Stimulated activated effector memory CD8-positive, alpha-beta T cell treated with anti-CD3 and anti-CD28 coated beads, Interleukin-12 subunit alpha, Interleukin-12 subunit beta, amount 100 ng/mL, for 72 hours (primary cell): ENCODE data around the gene SLC9A1.

Experiments
- ATAC-seq: fragments of 150-1000 bp; cut with Tn5 transposase; 2 replicates; pipeline ENCODE4 v1.10.0; 2021
- DNase-seq, 2 donors: peaks; one replicate each; pipeline ENCODE4 v3.0.0; 2021 to 2022; ENCODE audit warnings: low spot score in 2 of 2
- H3K27ac Mint-ChIP-seq: one replicate; pipeline ENCODE4 v1.8.0; 2022; ENCODE audit warnings: mild to moderate bottlenecking, mixed read lengths
- H3K36me3 Mint-ChIP-seq: one replicate; pipeline ENCODE4 v1.8.0; 2022; ENCODE audit warnings: mild to moderate bottlenecking, mixed read lengths
- H3K4me1 Mint-ChIP-seq: one replicate; pipeline ENCODE4 v1.8.0; 2022; ENCODE audit warnings: mixed read lengths
- H3K4me3 Mint-ChIP-seq: one replicate; pipeline ENCODE4 v1.8.0; 2022; ENCODE audit warnings: mild to moderate bottlenecking, mixed read lengths
- H3K9me3 Mint-ChIP-seq: one replicate; pipeline ENCODE4 v1.8.0; 2022; ENCODE audit warnings: mixed read lengths

SLC9A1 gene

DNA sequence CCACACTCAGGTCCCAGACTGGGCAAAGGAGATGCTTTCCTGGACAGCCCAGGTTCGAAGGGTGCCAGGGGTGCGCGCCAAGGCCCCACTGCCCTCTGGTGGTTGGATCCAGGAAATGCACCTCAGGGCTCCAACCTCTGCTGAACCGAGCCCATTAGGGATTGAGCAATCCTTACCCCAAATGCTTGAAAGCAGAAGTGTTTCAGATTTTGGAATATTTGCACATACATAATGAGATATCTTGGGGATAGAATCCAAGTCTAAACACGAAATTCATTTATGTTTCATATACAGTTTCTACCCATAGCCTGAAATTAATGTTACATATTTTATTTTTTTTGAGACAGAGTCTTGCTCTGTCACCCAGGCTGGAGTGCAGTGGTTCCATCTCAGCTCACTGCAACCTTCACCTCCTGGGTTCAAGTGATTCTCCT lies 57.4 kb downstream of the SLC9A1 start:
- peak; percentile 70 for ATAC-seq

DNA sequence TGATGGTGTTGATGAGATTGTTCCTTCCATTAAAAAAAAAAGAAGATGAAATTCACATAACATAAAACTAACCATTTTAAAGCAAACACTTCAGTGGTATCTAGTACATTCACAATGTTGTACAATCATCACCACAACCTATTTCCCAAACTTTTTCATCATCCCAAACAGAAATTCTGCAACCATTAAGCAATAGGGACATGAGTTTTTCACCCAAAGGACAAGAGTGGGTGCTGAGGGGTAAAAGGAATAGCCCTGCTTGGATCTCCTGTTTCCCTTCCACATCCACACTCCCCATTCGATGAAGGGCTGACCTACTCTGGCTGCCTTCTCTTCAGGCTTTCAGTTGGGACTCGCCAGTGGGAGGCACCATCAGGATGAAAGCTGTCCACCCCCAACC lies 59.3 kb downstream of the SLC9A1 start:
- DNase-seq (no peak), ATAC-seq (no peak)
- no peaks in the 10 kb centered on the region for H3K9me3 Mint-ChIP-seq
- no peak overlapping the region for H3K4me3 Mint-ChIP-seq
- H3K27ac Mint-ChIP-seq: peak overlapping the region; percentile 56
- H3K36me3 Mint-ChIP-seq: peaks cover 5% of the 10 kb centered on the region
- H3K4me1 Mint-ChIP-seq: peaks cover 17% of the 10 kb centered on the region

More for the DNA sequence above, 57.4 kb downstream of the SLC9A1 start:
- Mint-ChIP-seq H3K36me3 (peaks cover 11% of the 10 kb centered on the region), H3K4me3 (no peak overlapping the region), H3K9me3 (no peaks in the 10 kb centered on the region), H3K4me1 (peaks cover 19% of the 10 kb centered on the region), H3K27ac (no peak overlapping the region)
- peak; percentile 64 to 87 for DNase-seq

DNA sequence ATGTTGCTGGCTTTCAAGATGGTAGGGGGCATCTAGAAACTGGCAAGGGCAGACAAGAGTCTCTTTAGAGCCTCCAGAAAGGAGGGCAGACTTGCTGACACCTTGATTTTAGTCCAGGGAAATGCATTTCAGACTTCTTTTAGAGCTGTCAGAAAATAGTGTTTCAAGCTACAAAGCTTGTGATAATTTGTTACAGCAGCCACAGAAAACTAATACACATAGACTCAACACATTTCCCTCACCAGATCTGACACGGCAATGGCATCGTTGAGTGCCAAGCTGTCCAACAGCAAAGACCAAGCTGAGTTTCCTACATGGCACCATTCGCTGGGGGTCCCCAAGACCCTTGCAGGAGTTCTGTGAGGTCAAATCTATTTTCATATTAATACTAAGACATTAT lies 62.0 kb downstream of the SLC9A1 start:
- Mint-ChIP-seq H3K4me1 (no peaks in the 10 kb centered on the region), H3K27ac (no peak overlapping the region), H3K4me3 (no peak overlapping the region), H3K36me3 (no peaks in the 10 kb centered on the region), H3K9me3 (no peaks in the 10 kb centered on the region)
- ATAC-seq (no peak), DNase-seq (no peak)

DNA sequence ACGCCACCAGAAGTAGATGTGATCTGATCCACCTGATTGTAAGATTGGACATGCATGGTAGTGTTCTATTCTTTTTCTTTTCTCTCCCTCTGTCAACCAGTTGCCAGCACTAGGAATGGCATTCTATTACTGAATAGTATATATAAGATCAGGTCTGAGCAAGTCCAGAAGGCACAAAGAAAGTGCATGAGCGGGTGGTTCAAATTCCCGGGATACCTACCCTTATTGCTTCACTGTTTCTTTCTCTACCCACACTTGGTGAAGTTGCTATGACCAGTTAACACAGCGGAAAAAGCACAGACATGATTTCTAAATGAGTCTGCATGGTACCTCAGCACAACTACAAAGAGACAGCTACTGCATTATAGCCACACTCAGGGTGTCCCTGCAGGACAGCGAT lies 64.0 kb downstream of the SLC9A1 start:
- peaks cover 16% of the 10 kb centered on the region for H3K36me3 Mint-ChIP-seq
- DNase-seq (no peak), ATAC-seq (no peak)
- no peak overlapping the region for H3K4me3 Mint-ChIP-seq
- no peaks in the 10 kb centered on the region for H3K9me3 Mint-ChIP-seq
- H3K4me1 Mint-ChIP-seq: peaks cover 7% of the 10 kb centered on the region
- H3K27ac Mint-ChIP-seq: no peak overlapping the region

DNA sequence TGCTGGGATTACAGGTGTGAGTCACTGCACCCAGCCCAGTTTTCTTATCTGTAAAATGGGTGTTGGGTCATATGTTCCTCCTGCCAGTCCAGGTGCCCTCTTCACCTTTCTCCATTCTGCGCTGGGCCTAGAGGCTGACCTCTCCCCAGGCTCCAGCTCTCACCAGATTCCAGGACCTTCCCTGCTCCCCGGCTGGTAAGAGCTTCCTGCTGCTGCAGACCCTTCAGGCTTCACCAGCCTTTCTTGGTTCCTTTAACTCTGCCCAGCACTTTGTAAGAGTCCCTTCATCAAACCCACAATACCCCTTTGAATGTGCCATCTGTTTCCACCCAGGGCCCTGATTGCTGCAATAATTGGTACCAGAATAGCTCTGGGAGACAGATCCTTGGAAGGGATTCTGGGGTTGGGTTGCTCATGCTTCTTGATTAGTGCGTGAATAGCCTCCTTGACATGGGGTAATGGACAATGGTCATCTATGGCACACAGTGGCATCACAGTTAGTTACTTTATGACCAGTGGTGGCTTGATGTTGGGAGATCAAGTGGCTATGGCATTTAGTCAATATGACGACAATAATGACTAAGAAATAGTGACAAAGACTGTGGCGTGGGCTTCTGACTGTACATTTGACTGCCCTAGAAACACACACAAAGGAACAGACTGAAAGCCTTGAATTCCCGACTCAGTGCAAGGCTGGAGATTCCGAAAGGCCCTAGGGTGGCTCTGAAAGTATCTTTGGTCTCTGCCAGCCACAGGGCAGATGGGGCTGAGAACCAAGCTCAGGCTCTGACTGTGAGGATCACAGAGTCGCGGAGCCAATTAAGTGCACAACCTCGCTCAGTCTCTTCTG lies 67.3 kb downstream of the SLC9A1 start:
- DNase-seq: no peak
- no peak for ATAC-seq
- peaks cover 16% of the 10 kb centered on the region for H3K36me3 Mint-ChIP-seq

DNA sequence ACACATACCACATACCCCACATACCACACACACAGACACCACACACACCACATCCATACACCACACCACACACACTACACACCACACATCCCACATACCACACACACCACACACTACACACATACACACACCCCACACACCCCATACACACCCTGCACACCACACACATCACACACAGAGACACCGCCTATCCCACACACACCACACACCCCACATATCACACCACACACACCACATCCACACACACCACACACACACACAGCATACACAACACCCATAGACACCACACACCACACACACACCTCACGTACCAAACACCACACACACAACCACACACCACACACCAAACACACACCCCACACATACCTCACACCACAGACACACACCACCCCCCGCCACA lies 68.3 kb downstream of the SLC9A1 start:
- H3K36me3 Mint-ChIP-seq: peaks cover 16% of the 10 kb centered on the region
- peaks cover 7% of the 10 kb centered on the region for H3K4me1 Mint-ChIP-seq
- no peak overlapping the region for H3K4me3 Mint-ChIP-seq
- DNase-seq (no peak), ATAC-seq (no peak)
- no peaks in the 10 kb centered on the region for H3K9me3 Mint-ChIP-seq
- peak overlapping the region; percentile 64 for H3K27ac Mint-ChIP-seq

More for the DNA sequence above, 67.3 kb downstream of the SLC9A1 start:
- Mint-ChIP-seq H3K4me3 (no peak overlapping the region), H3K4me1 (peaks cover 7% of the 10 kb centered on the region), H3K27ac (peak overlapping the region; percentile 64), H3K9me3 (no peaks in the 10 kb centered on the region)

DNA sequence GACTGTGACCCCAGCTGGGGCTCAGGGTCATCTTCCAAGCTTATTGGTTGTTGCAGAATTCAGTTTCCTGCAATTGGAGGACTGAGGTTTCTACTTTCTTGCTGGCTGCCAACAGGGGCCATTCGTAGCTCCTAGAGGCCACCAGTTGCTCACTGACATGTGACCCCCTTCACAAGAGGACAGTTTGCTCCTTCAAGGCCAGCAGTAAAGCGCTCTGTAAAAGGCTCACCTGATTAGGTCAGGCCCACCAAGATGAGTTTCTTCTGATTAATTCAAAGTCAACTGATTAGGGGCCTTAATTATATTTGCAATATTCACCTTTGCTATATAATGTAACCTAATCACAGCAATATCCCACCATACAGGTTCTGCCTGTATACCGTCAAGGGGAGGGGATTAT lies 68.9 kb downstream of the SLC9A1 start:
- peaks cover 7% of the 10 kb centered on the region for H3K4me1 Mint-ChIP-seq
- ATAC-seq (no peak), DNase-seq (no peak)
- no peaks in the 10 kb centered on the region for H3K9me3 Mint-ChIP-seq
- H3K27ac Mint-ChIP-seq: peak overlapping the region; percentile 64
- peaks cover 16% of the 10 kb centered on the region for H3K36me3 Mint-ChIP-seq
- no peak overlapping the region for H3K4me3 Mint-ChIP-seq

DNA sequence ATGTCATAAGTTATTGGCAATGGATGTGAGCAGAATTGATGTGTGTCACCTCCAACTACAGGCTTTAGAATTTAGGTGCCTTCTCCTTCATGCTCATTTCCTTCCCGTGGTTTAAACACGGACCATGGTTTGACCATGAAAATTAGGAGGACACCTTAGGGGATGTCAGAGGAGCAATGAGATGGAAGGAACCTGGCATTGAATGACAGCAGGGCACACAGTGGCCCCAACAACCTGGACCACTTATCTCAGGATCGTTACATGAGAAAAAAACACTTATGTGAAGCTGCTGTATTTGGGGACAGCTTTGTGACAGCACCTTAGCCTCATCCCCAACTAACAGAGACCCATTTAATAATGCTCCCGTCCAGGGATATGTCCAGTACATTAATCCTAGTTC lies 70.8 kb downstream of the SLC9A1 start:
- DNase-seq (no peak), ATAC-seq (no peak)
- peaks cover 7% of the 10 kb centered on the region for H3K4me1 Mint-ChIP-seq
- no peak overlapping the region for H3K27ac Mint-ChIP-seq
- H3K36me3 Mint-ChIP-seq: peaks cover 16% of the 10 kb centered on the region
- no peaks in the 10 kb centered on the region for H3K9me3 Mint-ChIP-seq
- no peak overlapping the region for H3K4me3 Mint-ChIP-seq

DNA sequence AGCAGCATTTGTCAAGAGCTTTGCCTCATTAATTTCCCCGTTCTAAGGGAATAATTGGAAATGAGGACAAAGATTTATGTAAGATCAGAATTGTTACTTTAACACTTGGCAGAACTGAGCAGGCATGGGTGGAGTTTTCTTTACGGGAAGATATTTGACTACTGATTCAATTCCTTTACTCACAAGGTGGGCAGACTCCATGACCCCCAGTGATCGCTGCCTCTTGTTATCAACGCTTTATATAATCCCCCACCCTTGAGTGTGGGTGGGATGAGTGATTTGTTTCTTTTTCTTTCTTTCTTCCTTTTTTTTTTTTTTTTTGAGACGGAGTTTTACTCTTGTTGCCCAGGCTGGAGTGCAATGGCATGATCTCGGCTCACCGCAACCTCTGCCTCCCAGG lies 77.0 kb downstream of the SLC9A1 start:
- Mint-ChIP-seq H3K9me3 (no peaks in the 10 kb centered on the region), H3K36me3 (no peaks in the 10 kb centered on the region), H3K4me3 (no peak overlapping the region), H3K27ac (no peak overlapping the region), H3K4me1 (no peaks in the 10 kb centered on the region)
- no peak for DNase-seq
- no peak for ATAC-seq

DNA sequence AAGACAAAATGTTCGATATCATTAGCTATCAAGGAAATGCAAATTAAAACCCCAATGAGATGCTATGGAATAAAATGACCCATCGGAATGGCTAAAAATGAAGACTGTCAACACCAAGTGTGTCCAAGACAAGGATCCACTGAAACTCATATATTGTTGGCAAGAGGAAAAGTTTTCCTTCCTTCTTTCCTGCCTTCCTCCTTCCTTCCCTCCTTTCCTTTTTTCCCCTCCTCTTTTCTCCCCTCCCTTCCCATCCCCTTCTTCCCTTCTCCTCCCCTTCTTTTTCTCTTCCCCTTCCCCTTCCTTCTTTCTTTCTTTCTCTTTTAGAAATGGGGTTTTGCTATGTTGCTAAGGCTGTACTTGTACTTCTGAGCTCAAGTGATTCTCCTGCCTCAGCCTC lies 78.1 kb downstream of the SLC9A1 start:
- no peak overlapping the region for H3K27ac Mint-ChIP-seq
- no peak overlapping the region for H3K4me3 Mint-ChIP-seq
- no peak for ATAC-seq
- no peak for DNase-seq
- H3K36me3 Mint-ChIP-seq: no peaks in the 10 kb centered on the region
- no peaks in the 10 kb centered on the region for H3K9me3 Mint-ChIP-seq
- no peaks in the 10 kb centered on the region for H3K4me1 Mint-ChIP-seq

DNA sequence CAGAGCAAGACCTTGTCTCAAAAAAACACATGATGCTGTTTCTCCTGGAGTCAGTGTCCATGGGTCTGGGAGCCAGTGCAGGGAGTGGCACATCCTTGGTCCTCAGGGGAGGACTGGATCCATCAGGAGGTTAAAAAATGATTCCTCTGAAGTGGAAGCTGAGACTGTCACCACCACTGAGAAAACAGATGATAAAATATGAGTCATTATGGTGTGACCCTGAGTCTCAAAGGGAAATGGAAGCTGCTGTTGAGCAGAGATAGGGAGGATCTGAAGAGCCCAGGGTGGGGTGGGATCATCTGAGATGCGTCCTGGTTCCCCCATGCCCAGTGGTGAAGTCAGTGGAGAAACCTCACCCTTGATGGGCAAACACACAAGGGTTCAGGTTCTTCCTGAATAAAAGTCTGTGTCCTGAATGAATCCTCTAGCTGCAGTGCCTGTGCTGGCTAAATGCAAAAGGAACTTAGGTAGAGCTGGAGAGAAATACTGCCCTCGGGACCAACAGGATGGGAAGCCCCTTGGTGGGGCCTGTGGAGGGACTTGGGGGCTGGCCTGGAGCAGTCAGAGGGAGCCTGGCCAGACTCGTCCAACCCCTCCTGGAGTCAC lies 80.6 kb downstream of the SLC9A1 start:
- DNase-seq: no peak
- Mint-ChIP-seq H3K4me3 (no peak overlapping the region), H3K27ac (no peak overlapping the region), H3K36me3 (no peaks in the 10 kb centered on the region), H3K4me1 (no peaks in the 10 kb centered on the region), H3K9me3 (no peaks in the 10 kb centered on the region)
- ATAC-seq: peak; percentile 43

DNA sequence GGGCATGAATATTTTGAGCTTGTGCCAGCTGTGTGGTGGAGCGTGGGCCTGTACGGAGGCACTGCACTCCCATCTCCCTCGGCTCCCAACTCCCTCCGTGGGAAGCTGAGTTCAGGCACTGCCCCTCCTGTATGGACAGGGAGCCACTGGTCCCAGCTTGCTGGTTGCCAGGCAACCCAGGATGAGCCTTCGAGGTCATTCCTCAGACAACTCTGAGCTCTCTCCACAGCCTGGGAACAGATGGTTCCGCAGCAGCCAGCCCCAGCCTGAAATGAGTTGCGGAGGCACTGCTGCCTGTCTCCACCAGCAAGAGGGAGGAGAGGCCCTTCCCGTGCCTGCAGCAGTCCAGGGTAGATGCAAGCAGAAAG lies 83.9 kb downstream of the SLC9A1 start:
- no peaks in the 10 kb centered on the region for H3K36me3 Mint-ChIP-seq
- H3K4me3 Mint-ChIP-seq: no peak overlapping the region
- no peaks in the 10 kb centered on the region for H3K9me3 Mint-ChIP-seq
- no peak for DNase-seq
- H3K27ac Mint-ChIP-seq: no peak overlapping the region
- ATAC-seq: no peak
- no peaks in the 10 kb centered on the region for H3K4me1 Mint-ChIP-seq

DNA sequence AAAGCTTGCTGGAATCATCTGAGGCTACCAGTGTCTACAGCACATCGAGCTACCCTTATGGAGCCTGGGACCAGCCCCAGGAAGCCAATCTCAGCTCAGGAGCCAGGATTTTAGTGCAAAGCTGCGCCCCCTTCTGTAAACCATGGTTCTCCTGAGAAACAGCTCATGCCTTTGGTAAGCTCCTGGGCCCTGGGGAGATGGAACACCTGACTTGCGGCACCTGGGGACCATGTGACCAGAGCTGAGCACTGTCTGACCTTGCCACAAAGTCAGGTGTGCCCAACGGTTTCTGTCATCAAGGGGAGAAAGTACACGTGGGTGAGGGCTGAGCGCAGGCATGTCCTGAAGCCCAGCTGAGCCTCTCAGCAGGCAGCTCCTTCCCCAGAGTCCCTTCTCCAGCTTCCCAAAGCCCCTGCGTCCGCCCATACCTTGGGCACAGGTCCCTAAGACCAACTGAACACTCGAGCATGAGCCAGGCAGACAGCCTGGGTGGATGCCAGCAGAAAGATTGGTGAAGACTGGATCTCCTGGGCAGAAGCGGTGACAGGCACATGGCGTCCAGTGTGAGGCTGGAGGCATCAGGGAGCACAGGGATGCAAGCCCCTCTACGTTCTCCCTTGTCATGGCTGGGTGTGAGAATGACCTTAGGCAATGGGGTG lies 84.4 kb downstream of the SLC9A1 start:
- DNase-seq (no peak), ATAC-seq (no peak)
- Mint-ChIP-seq H3K27ac (no peak overlapping the region), H3K9me3 (no peaks in the 10 kb centered on the region), H3K4me3 (no peak overlapping the region), H3K4me1 (no peaks in the 10 kb centered on the region), H3K36me3 (no peaks in the 10 kb centered on the region)

DNA sequence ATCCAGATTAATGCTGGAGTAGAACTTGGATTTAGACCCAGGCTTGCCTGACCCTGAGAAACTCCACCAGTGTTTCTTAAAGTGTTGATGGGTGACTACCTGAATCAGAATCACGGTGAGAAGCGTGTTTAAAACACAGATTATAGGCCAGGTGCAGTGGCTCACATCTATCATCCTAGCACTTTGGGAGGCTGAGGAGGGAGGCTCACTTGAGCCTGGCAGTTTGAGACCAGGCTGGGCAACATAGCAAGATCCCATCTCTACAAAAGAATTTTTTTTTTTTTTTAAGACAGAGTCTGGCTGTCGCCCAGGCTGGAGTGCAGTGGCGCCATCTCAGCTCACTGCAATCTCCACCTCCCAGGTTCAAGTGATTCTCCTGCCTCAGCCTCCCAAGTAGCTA lies 86.0 kb downstream of the SLC9A1 start:
- Mint-ChIP-seq H3K4me3 (no peak overlapping the region), H3K27ac (no peak overlapping the region), H3K9me3 (no peaks in the 10 kb centered on the region), H3K4me1 (no peaks in the 10 kb centered on the region), H3K36me3 (no peaks in the 10 kb centered on the region)
- DNase-seq (no peak), ATAC-seq (no peak)

DNA sequence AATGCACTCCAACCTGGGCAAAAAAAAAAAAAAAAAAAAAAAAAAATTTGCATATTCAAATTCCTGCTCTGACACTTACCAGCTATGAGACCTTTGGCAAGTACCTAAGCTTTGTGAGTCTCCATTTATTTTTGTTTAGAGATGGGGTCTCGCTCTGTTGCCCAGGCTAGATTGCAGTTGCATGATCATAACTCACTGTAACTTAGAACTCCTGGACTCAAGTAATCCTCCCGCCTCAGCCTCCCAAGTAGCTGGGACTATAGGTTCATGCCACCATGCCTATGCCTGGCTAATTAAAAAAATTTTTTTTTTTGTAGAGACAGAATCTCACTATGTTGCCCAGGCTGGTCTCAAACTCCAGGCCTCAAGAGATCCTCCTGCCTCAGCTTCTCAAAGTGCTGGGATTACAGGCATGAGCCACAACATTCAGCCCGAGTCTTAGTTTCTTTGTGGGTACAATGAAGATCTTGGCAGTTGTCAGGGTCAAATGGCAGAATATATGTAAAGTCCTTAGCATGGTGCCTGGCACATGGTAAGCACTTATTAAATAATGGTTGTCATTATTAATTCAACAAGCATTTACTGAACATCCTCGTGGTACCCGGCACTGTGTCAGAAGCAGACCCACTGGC lies 88.8 kb downstream of the SLC9A1 start:
- Mint-ChIP-seq H3K4me1 (no peaks in the 10 kb centered on the region), H3K4me3 (no peak overlapping the region), H3K36me3 (no peaks in the 10 kb centered on the region), H3K9me3 (no peaks in the 10 kb centered on the region), H3K27ac (no peak overlapping the region)
- ATAC-seq (no peak), DNase-seq (no peak)
